ENCODE measurements around the gene PLXNA2.

Gene PLXNA2

GRCh38 chr1:208085655-208086515 is 158.3 kb downstream of the PLXNA2 start:
- DNase-seq = no peak

- DNase-seq = no peak
These were observed 159.4 kb downstream of the PLXNA2 start for GRCh38 chr1:208084764-208085163.

- DNase-seq = no peak
These were observed 160.0 kb downstream of the PLXNA2 start for GRCh38 chr1:208084220-208084619.

GRCh38 chr1:208083715-208084085 is 160.5 kb downstream of the PLXNA2 start:
- DNase-seq = no peak

- DNase-seq = no peak
These were observed 161.0 kb downstream of the PLXNA2 start for GRCh38 chr1:208083016-208083714.

GRCh38 chr1:208081972-208082371 is 162.2 kb downstream of the PLXNA2 start:
- no peak for DNase-seq

- DNase-seq = no peak
These were observed 163.5 kb downstream of the PLXNA2 start for GRCh38 chr1:208080396-208081286.

GRCh38 chr1:208079161-208079560 is 165.0 kb downstream of the PLXNA2 start:
- no peak for DNase-seq

GRCh38 chr1:208078752-208079151 is 165.4 kb downstream of the PLXNA2 start:
- DNase-seq = no peak

- no peak for DNase-seq
These were observed 166.7 kb downstream of the PLXNA2 start for GRCh38 chr1:208077232-208078075.

GRCh38 chr1:208074353-208074752 is 169.8 kb downstream of the PLXNA2 start:
- no peak for DNase-seq

- DNase-seq = no peak
These were observed 172.7 kb downstream of the PLXNA2 start for GRCh38 chr1:208071435-208072031.

GRCh38 chr1:208069908-208070307 is 174.3 kb downstream of the PLXNA2 start:
- no peak for DNase-seq

- DNase-seq = no peak
These were observed 174.9 kb downstream of the PLXNA2 start for GRCh38 chr1:208069317-208069716.

GRCh38 chr1:208068908-208069307 is 175.3 kb downstream of the PLXNA2 start:
- DNase-seq = no peak

GRCh38 chr1:208068407-208068806 is 175.8 kb downstream of the PLXNA2 start:
- DNase-seq = no peak

GRCh38 chr1:208066583-208066982 is 177.6 kb downstream of the PLXNA2 start:
- no peak for DNase-seq

GRCh38 chr1:208065862-208066261 is 178.3 kb downstream of the PLXNA2 start:
- DNase-seq = no peak

- no peak for DNase-seq
These were observed 182.6 kb downstream of the PLXNA2 start for GRCh38 chr1:208061632-208062031.

GRCh38 chr1:208061118-208061517 is 183.1 kb downstream of the PLXNA2 start:
- DNase-seq = no peak

- no peak for DNase-seq
These were observed 183.8 kb downstream of the PLXNA2 start for GRCh38 chr1:208060215-208060869.

All from NCI-H446 treated with DMSO at 0.1 percent for 48 hours (cell line).